HFF-Myc (cell line): ENCODE results near the gene OR2S2.

Source experiments
- DNase-seq: peaks from one replicate; pipeline ENCODE4 v3.0.0-alpha.2; 2011; ENCODE audit warnings: low read depth; ENCODE audit errors: extremely low read depth
- H3K4me3 ChIP-seq: replicated peaks from 2 replicates; pipeline ENCODE4 v1.5.1; 2011; ENCODE audit warnings: low read depth, mild to moderate bottlenecking, control low read depth, low read length
- TF ChIP-seq, protein P1 (sequence below): IDR thresholded peaks from 2 replicates; pipeline ENCODE4 v1.5.1; 2012; ENCODE audit warnings: mild to moderate bottlenecking, low read depth, low read length, control low read depth; ENCODE audit errors: missing control alignments

OR2S2 gene

DNA sequence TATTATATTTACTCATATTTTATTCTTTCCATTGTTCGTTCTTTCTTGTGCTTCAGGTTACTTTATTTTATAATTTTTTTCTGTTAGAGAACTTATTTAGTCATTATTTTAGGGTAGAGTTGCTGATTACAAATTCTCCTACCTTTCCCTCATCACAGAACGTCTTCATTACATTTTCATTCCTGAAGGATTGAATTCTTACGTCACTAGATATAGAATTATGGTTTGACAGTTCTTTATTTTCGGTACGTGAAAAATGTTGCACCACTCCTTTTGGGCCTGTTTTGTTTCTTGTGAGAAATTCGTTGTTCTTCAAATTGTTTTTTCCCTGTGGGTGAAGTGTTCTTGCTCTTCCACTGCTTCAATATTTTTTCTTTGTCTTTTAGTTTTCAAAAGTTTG, 20.8 kb upstream of the OR2S2 start:
- TF ChIP-seq, protein P1, sequence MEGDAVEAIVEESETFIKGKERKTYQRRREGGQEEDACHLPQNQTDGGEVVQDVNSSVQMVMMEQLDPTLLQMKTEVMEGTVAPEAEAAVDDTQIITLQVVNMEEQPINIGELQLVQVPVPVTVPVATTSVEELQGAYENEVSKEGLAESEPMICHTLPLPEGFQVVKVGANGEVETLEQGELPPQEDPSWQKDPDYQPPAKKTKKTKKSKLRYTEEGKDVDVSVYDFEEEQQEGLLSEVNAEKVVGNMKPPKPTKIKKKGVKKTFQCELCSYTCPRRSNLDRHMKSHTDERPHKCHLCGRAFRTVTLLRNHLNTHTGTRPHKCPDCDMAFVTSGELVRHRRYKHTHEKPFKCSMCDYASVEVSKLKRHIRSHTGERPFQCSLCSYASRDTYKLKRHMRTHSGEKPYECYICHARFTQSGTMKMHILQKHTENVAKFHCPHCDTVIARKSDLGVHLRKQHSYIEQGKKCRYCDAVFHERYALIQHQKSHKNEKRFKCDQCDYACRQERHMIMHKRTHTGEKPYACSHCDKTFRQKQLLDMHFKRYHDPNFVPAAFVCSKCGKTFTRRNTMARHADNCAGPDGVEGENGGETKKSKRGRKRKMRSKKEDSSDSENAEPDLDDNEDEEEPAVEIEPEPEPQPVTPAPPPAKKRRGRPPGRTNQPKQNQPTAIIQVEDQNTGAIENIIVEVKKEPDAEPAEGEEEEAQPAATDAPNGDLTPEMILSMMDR, result no peak
- DNase-seq, result no peak
- no peak overlapping the region for H3K4me3 ChIP-seq

GRCh38 chr9:35976726-35977125, 18.8 kb upstream of the OR2S2 start:
- no peak overlapping the region for H3K4me3 ChIP-seq
- no peak for DNase-seq

GRCh38 chr9:35974800-35975199, 16.8 kb upstream of the OR2S2 start:
- H3K4me3 ChIP-seq, result no peak overlapping the region
- DNase-seq, result no peak
- TF ChIP-seq, protein P1, result no peak

More at GRCh38 chr9:35976726-35977125, 18.8 kb upstream of the OR2S2 start:
- TF ChIP-seq, protein P1, result no peak

DNA sequence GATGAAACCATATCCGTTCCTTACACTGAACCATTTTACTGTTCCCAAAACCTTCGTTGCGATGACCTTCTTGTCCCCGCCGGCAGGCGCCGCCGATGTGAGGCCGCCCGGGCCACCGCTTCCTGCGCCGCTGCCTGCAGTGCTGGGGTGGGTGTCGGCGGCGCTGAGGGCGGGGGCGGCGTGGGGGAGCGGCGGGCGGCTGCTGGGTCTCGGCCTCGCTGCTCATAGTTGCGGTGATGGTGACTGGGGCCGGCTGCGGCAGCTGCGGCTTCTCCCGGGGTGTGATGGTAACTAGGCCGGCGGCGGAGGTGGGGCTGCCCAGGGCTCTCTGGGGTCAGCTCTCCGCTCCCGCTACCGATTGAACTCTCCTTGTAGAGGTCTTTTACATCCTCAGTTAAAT, 14.1 kb upstream of the OR2S2 start:
- TF ChIP-seq, protein P1, result no peak
- DNase-seq, result no peak
- no peak overlapping the region for H3K4me3 ChIP-seq

DNA sequence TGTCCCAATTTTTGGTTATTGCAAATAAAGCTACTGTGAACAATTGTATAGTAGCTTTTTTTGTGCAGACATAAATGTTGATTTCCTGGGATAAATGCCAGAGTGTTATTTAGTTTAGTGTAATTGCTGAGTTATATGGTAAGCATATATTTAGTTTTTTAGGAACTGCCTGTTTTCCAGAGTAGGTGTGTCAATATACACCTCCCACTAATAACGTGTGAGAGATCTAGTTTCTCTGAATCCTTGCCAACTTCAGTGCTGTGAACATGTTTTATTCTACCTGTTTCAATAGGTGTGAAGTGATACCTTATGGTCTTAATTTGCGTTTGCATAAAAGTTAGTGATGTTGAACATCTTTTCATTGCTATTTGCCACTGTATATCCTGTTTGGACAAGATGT, 9.1 kb upstream of the OR2S2 start:
- DNase-seq, result no peak
- TF ChIP-seq, protein P1, result no peak
- H3K4me3 ChIP-seq, result no peak overlapping the region

DNA sequence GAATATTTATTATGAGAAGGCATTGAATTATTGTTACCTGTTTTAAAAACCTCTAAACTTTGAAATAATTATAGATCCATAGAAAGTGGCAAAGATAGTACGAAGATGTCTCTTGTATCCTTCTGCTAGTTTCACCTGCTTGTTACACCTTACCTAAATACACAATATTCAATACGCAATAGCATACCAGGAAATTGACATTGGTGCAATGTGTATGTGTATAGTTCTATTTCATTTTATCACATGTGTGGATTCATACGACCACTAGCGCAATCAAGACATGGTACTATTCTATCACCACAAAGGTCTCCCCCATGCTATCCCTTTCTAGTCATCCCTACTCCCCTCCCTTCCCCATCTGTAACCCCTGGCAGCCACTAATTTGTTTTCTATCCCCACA, 8.5 kb upstream of the OR2S2 start:
- TF ChIP-seq, protein P1, result no peak
- no peak for DNase-seq
- H3K4me3 ChIP-seq, result no peak overlapping the region

DNA sequence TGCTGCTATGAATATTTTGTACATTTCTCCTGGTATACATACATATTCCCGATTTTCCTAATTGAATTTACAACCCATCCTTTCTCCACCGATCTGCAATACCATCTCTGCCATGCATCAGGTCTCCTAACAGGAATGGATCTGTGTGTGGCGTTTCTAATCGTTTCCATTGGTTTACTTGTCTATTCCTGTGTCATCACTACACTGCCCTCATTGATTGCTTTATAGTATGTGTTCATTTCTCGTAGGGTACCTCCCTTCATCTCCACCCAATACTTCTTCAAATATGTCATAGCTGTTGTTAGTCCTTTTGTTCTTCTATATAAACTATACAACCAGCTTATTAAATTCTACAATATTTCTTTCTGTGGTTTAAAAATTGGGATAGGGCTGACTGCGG, 7.1 kb upstream of the OR2S2 start:
- no peak overlapping the region for H3K4me3 ChIP-seq
- DNase-seq, result no peak
- TF ChIP-seq, protein P1, result no peak
